SU-DHL-6 (cell line): ENCODE data around the gene MGMT.

ENCODE experiments used
- H2AFZ ChIP-seq: fragments of 200-600 bp; sonication (generic); 2 replicates; pipeline ENCODE4 v1.6.1; 2014; ENCODE audit warnings: low read depth, mild to moderate bottlenecking, moderate library complexity, mixed read lengths, antibody characterized with exemption, low read length; ENCODE audit not compliant: severe bottlenecking
- H3F3A ChIP-seq: fragments of 200-600 bp; shearing (Covaris generic); 2 replicates; pipeline ENCODE4 v1.6.0; 2016; ENCODE audit warnings: antibody characterized with exemption, mild to moderate bottlenecking; ENCODE audit not compliant: insufficient read depth
- H3K27ac ChIP-seq: fragments of 200-600 bp; sonication (generic); 2 replicates; pipeline ENCODE4 v1.5.1; 2016; ENCODE audit warnings: low read depth, mild to moderate bottlenecking, low read length, moderate library complexity, mixed read lengths
- H3K27me3 ChIP-seq: fragments of 200-600 bp; sonication (generic), shearing (Covaris generic); 2 replicates; pipeline ENCODE4 v1.6.0; 2014; ENCODE audit warnings: mild to moderate bottlenecking, low read length
- H3K36me3 ChIP-seq: fragments of 200-600 bp; sonication (generic); 2 replicates; pipeline ENCODE4 v1.6.1; 2014; ENCODE audit warnings: mild to moderate bottlenecking, low read length, mixed read lengths
- H3K4me2 ChIP-seq: fragments of 300-600, 200-600 bp; shearing (Covaris generic), sonication (generic); 2 replicates; pipeline ENCODE4 v1.6.0; 2014; ENCODE audit warnings: low read length, low read depth, mild to moderate bottlenecking; ENCODE audit not compliant: poor library complexity, severe bottlenecking
- H3K4me3 ChIP-seq: fragments of 200-600 bp; sonication (generic); 2 replicates; pipeline ENCODE4 v1.5.1; 2014; ENCODE audit warnings: antibody characterized with exemption, low read length, mild to moderate bottlenecking, mixed read lengths; ENCODE audit not compliant: insufficient read depth, poor library complexity, severe bottlenecking
- H3K79me2 ChIP-seq: fragments of 200-600 bp; sonication (generic); 2 replicates; pipeline ENCODE4 v1.6.1; 2014; ENCODE audit warnings: mild to moderate bottlenecking, low read length, moderate library complexity; ENCODE audit not compliant: insufficient read depth
- H3K9ac ChIP-seq: fragments of 200-600 bp; sonication (generic); 2 replicates; pipeline ENCODE4 v1.7.0; 2014; ENCODE audit warnings: mild to moderate bottlenecking, low read length
- H3K9me2 ChIP-seq: fragments of 200-600 bp; sonication (generic); replicated peaks from 2 replicates; pipeline ENCODE4 v1.6.1; 2014; ENCODE audit warnings: low read length; ENCODE audit not compliant: insufficient read depth
- H3K9me3 ChIP-seq: fragments of 200-600 bp; sonication (generic); 2 replicates; pipeline ENCODE4 v1.6.1; 2014; ENCODE audit warnings: low read length, mixed read lengths; ENCODE audit not compliant: insufficient read depth
- H4K20me1 ChIP-seq: fragments of 200-600 bp; sonication (generic); 2 replicates; pipeline ENCODE4 v1.6.1; 2014; ENCODE audit warnings: low read depth, mild to moderate bottlenecking, antibody characterized with exemption, low read length, moderate library complexity, mixed read lengths
- CTCF ChIP-seq: fragments of 200-600 bp; sonication (generic); IDR thresholded peaks from one replicate; pipeline ENCODE4 v1.5.1; 2017; ENCODE audit warnings: antibody characterized with exemption, mild to moderate bottlenecking, low read length, moderate library complexity; ENCODE audit not compliant: insufficient read depth, poor library complexity, severe bottlenecking
- EZH2phosphoT487 ChIP-seq: fragments of 200-600 bp; sonication (generic), shearing (Covaris generic); conservative IDR thresholded peaks from 2 replicates; pipeline ENCODE4 v1.6.1; 2018; ENCODE audit warnings: mild to moderate bottlenecking, antibody characterized with exemption, low read length, moderate library complexity, mixed read lengths

MGMT gene

GRCh38 chr10:129449893-129450292 is 17.1 kb upstream of the MGMT start:
- no peak overlapping the region for H3K27ac ChIP-seq
- H3K9me3 ChIP-seq, result no peaks in the 10 kb centered on the region
- no peak for TF ChIP-seq EZH2phosphoT487
- no peak for TF ChIP-seq CTCF
- no peak overlapping the region for H3K4me3 ChIP-seq
- no peak overlapping the region for H2AFZ ChIP-seq
- H3K79me2 ChIP-seq, result no peaks in the 10 kb centered on the region
- no peak overlapping the region for H3K4me2 ChIP-seq
- H3K9ac ChIP-seq, result no peak overlapping the region
- no peaks in the 10 kb centered on the region for H3F3A ChIP-seq
- H3K36me3 ChIP-seq, result no peaks in the 10 kb centered on the region
- no peaks in the 10 kb centered on the region for H4K20me1 ChIP-seq
- no peaks in the 10 kb centered on the region for H3K27me3 ChIP-seq
- H3K9me2 ChIP-seq, result no peaks in the 10 kb centered on the region

GRCh38 chr10:129450391-129450790 is 16.6 kb upstream of the MGMT start:
- Histone ChIP-seq H3K9me3 (no peaks in the 10 kb centered on the region), H3K9me2 (no peaks in the 10 kb centered on the region), H3F3A (no peaks in the 10 kb centered on the region), H3K27me3 (no peaks in the 10 kb centered on the region), H3K4me3 (no peak overlapping the region), H3K27ac (no peak overlapping the region), H4K20me1 (no peaks in the 10 kb centered on the region), H3K4me2 (no peak overlapping the region), H3K79me2 (no peaks in the 10 kb centered on the region), H3K9ac (no peak overlapping the region), H3K36me3 (no peaks in the 10 kb centered on the region), H2AFZ (no peak overlapping the region)
- TF ChIP-seq CTCF (no peak), EZH2phosphoT487 (no peak)

GRCh38 chr10:129455625-129456024 is 11.4 kb upstream of the MGMT start:
- Histone ChIP-seq H3K27me3 (no peaks in the 10 kb centered on the region), H3K4me2 (no peak overlapping the region), H3K9me3 (no peaks in the 10 kb centered on the region), H3K9me2 (no peaks in the 10 kb centered on the region), H3K36me3 (no peaks in the 10 kb centered on the region), H3K9ac (no peak overlapping the region), H3K79me2 (no peaks in the 10 kb centered on the region), H3F3A (no peaks in the 10 kb centered on the region), H3K4me3 (no peak overlapping the region), H2AFZ (no peak overlapping the region), H4K20me1 (no peaks in the 10 kb centered on the region), H3K27ac (no peak overlapping the region)
- TF ChIP-seq EZH2phosphoT487 (no peak), CTCF (no peak)
